Stimulated activated effector memory CD8-positive, alpha-beta T cell treated with anti-CD3 and anti-CD28 coated beads, Interleukin-12 subunit alpha, Interleukin-12 subunit beta, amount 100 ng/mL, for 72 hours (primary cell): ENCODE measurements around the gene MTIF3.
"Not testable (repeated sequence)": the region's sequence is repeated elsewhere in the genome, so short reads cannot be mapped to it uniquely, and the experiment has no call there.

Experiments used
- ATAC-seq: fragments of 150-1000 bp; cut with Tn5 transposase; 2 replicates; pipeline ENCODE4 v1.10.0; 2021
- DNase-seq, 2 donors: peaks; one replicate each; pipeline ENCODE4 v3.0.0; 2021 to 2022; ENCODE audit warnings: low spot score in 2 of 2
- H3K27ac Mint-ChIP-seq: one replicate; pipeline ENCODE4 v1.8.0; 2022; ENCODE audit warnings: mild to moderate bottlenecking, mixed read lengths
- H3K36me3 Mint-ChIP-seq: one replicate; pipeline ENCODE4 v1.8.0; 2022; ENCODE audit warnings: mild to moderate bottlenecking, mixed read lengths
- H3K4me1 Mint-ChIP-seq: one replicate; pipeline ENCODE4 v1.8.0; 2022; ENCODE audit warnings: mixed read lengths
- H3K4me3 Mint-ChIP-seq: one replicate; pipeline ENCODE4 v1.8.0; 2022; ENCODE audit warnings: mild to moderate bottlenecking, mixed read lengths
- H3K9me3 Mint-ChIP-seq: one replicate; pipeline ENCODE4 v1.8.0; 2022; ENCODE audit warnings: mixed read lengths

Gene MTIF3

GRCh38 chr13:27406178-27406939 is 44.0 kb downstream of the MTIF3 start:
- DNase-seq, result peak in 1 of 2 donors; percentile 57
- Mint-ChIP-seq H3K27ac (no peak overlapping the region), H3K4me3 (no peak overlapping the region)

DNA sequence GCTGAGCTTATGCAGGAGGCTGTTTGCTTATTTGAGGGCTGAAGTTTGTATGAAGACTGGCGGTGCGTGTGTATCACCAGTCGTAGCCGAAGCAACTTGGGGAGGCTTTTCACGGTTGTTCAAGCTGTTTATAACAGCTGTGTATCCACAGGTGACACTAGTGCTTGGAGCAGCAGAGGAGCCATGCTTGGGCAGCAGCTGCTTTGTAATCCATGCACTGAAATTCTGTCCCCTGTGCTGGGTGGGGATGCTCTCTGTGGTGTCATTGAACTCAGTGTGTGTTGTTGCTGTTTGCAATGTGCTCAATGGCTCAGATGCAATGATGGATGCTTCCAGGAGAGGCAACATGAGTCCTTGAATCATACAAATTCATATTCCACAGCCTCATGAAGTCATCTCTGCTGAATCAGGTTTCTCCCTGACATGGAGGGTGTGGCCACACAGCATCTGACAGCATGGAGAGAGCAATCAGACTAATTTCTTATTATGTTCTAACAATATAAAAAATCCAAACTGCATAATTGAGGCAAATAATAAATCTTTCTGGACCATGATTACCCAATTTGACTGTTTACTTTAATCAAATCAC is 44.7 kb downstream of the MTIF3 start:
- no peak overlapping the region for H3K27ac Mint-ChIP-seq
- H3K4me3 Mint-ChIP-seq, result no peak overlapping the region
- H3K9me3 Mint-ChIP-seq, result no peaks in the 10 kb centered on the region
- H3K36me3 Mint-ChIP-seq, result no peaks in the 10 kb centered on the region
- ATAC-seq (no peak), DNase-seq (no peak)
- H3K4me1 Mint-ChIP-seq, result no peaks in the 10 kb centered on the region

More at GRCh38 chr13:27406178-27406939, 44.0 kb downstream of the MTIF3 start:
- Mint-ChIP-seq H3K4me1 (no peaks in the 10 kb centered on the region), H3K9me3 (no peaks in the 10 kb centered on the region), H3K36me3 (no peaks in the 10 kb centered on the region)
- ATAC-seq, result peak; percentile 58

GRCh38 chr13:27404680-27405079 is 45.7 kb downstream of the MTIF3 start:
- Mint-ChIP-seq H3K9me3 (no peaks in the 10 kb centered on the region), H3K27ac (no peak overlapping the region), H3K4me1 (no peaks in the 10 kb centered on the region), H3K4me3 (no peak overlapping the region), H3K36me3 (no peaks in the 10 kb centered on the region)
- no peak for ATAC-seq
- DNase-seq, result no peak

DNA sequence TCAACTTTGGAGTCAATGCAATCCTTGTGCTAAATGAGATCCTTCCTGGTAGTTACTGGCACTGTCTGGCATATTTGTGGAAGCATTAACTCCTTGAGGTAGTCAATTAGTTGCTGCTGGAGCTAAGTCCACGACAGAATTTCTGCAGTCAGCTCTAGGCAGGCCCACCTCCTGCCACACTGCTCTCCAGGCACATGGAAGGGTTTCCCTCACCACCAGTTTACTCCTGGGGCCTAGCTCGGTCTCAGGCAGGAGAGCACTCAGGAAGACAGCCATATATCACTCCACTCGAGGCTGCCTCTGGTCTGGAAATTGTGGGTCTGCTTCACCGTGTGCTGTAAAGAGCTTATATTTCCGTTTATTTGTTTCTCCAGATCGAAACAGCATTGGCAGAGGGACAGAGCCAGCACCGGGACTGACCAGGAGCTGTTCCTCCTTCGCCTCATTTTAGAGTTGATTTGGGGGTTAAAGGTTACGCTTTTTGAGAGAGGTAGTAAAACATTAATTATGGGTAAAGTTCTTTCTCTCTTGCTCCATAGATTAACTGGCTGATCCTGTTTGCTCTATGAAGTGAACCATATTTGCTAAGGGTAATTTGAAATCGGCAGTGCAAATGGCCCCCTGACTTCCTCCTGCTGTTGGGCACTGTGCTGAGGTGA is 46.5 kb downstream of the MTIF3 start:
- no peak overlapping the region for H3K27ac Mint-ChIP-seq

DNA sequence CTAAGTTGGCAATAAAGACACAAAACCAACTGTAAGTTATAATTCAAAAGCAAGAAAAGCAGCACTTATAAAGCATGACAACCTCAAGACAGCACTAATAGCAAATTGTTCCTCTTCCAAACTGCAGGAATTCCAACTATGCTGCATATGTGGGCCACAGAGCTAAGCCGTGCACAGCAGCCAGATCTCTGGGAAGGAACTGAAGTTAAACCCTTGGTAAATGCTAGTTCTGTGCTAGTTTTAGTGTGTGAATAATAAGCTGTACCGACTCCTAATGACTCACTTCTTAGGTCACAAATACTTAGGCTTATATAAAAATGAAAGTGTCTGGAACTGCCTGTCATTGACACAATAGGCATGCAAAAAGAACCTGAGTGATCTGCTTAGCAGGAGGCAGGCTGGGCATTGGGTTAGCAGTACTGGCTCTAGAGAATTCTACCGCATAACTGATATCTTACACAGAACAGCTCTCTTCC is 47.1 kb downstream of the MTIF3 start:
- H3K4me1 Mint-ChIP-seq, result no peaks in the 10 kb centered on the region
- H3K27ac Mint-ChIP-seq, result no peak overlapping the region
- ATAC-seq (peak; percentile 81), DNase-seq (no peak)
- H3K9me3 Mint-ChIP-seq, result no peaks in the 10 kb centered on the region
- H3K36me3 Mint-ChIP-seq, result no peaks in the 10 kb centered on the region
- no peak overlapping the region for H3K4me3 Mint-ChIP-seq

More for the DNA sequence above, 46.5 kb downstream of the MTIF3 start:
- DNase-seq, result no peak
- ATAC-seq, result no peak
- Mint-ChIP-seq H3K36me3 (no peaks in the 10 kb centered on the region), H3K4me1 (no peaks in the 10 kb centered on the region), H3K9me3 (no peaks in the 10 kb centered on the region), H3K4me3 (no peak overlapping the region)

DNA sequence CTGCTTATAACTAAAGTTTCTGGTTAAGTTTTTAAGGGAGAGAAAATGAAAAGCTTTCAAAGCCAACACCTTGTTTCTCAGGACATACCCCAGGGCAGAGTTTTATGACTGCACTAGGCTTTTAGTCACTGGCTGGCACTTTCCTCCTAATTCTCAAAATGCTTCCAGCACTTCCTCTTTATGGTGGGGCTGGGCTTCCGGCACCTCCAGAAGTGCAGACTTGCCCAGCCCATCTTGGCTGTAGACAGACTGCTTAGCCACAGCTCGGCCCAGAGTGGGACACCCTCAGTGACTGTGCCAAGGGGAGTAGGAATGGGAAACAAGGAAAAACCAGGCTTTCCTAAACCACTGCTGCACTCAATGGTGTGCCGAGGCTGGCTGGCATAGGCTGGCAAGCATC is 49.2 kb downstream of the MTIF3 start:
- ATAC-seq (no peak), DNase-seq (no peak)
- Mint-ChIP-seq H3K36me3 (no peaks in the 10 kb centered on the region), H3K27ac (no peak overlapping the region), H3K9me3 (no peaks in the 10 kb centered on the region), H3K4me3 (no peak overlapping the region), H3K4me1 (no peaks in the 10 kb centered on the region)

- DNase-seq, ATAC-seq, H3K27ac Mint-ChIP-seq, H3K4me1 Mint-ChIP-seq, H3K36me3 Mint-ChIP-seq, H3K4me3 Mint-ChIP-seq, H3K9me3 Mint-ChIP-seq: not testable (repeated sequence)
Measured at GRCh38 chr13:27400405-27400804, 50.0 kb downstream of the MTIF3 start.

- DNase-seq (no peak), ATAC-seq (no peak)
- H3K4me1 Mint-ChIP-seq, result no peaks in the 10 kb centered on the region
- H3K4me3 Mint-ChIP-seq, result no peak overlapping the region
- H3K27ac Mint-ChIP-seq, result no peak overlapping the region
- no peaks in the 10 kb centered on the region for H3K9me3 Mint-ChIP-seq
- H3K36me3 Mint-ChIP-seq, result no peaks in the 10 kb centered on the region
Measured at GRCh38 chr13:27398360-27398759, 52.0 kb downstream of the MTIF3 start.

- Mint-ChIP-seq H3K4me1 (no peaks in the 10 kb centered on the region), H3K36me3 (no peaks in the 10 kb centered on the region), H3K4me3 (no peak overlapping the region), H3K9me3 (no peaks in the 10 kb centered on the region), H3K27ac (no peak overlapping the region)
- ATAC-seq, result no peak
- DNase-seq, result no peak
Measured at GRCh38 chr13:27396252-27396846, 54.0 kb downstream of the MTIF3 start.

DNA sequence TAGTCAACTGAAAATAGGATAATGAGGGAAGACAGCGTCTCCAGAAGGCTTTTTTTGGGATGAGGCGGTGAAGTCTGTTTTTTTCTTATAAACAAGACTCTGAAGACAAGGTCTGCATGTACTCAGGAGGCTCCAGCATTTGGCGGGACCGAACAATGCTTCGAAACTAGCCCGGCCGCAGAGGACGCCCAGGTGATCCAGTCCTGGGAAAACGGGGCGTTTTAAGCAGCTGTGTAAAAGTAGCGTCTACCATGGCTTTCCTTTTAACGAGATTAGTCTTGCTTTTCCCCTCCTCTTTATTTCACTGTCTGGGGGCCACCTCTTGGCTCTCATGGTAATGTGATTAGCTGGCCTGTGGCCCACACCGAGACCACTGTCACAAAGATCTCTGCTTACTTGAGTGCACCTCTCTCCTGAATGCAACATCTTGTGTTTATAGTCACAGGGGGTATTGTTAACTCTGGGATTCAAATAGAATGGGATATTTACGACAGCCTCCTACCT is 55.3 kb downstream of the MTIF3 start:
- Mint-ChIP-seq H3K27ac (no peak overlapping the region), H3K9me3 (no peaks in the 10 kb centered on the region), H3K36me3 (no peaks in the 10 kb centered on the region), H3K4me1 (no peaks in the 10 kb centered on the region), H3K4me3 (no peak overlapping the region)
- ATAC-seq (no peak), DNase-seq (no peak)

DNA sequence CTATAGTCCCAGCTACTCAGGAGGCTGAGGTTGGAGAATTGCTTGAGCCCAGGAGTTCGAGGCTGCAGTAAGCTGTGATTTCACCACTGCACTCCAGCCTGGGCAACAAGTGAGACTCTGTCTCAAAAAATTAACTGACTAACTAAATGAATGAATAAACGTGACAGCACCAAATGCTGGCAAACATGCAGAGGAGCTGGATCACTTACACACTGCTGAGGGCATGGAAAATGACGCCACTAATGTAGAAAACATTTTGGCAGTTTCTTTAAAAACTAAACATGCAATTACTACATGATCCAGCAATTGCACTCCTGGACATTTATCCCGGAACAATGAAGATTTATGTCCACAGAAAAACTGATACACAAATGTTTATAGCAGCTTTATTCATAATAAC is 57.3 kb downstream of the MTIF3 start:
- H3K36me3 Mint-ChIP-seq, result no peaks in the 10 kb centered on the region

DNA sequence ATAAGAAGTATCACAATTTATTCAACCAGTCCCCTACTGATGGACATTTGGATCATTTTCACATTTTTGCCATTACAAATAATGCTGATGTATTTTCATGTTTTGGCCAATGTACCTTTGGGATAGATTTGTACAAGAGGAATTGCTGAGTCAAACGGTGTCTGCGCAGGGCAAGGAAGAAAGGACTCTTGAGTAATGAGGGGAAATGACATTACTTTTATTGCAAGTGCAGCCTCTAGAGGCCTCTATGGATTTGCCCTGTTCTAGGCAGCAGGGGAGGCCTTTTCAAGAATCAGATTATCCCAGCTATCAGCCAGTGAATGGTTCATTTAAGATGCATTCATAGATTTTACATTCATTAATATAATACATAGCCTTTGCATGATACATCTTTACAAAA is 58.9 kb downstream of the MTIF3 start:
- Mint-ChIP-seq H3K36me3 (no peaks in the 10 kb centered on the region), H3K9me3 (no peaks in the 10 kb centered on the region), H3K4me3 (no peak overlapping the region), H3K27ac (no peak overlapping the region), H3K4me1 (no peaks in the 10 kb centered on the region)
- no peak for DNase-seq
- ATAC-seq, result no peak

More for the DNA sequence above, 57.3 kb downstream of the MTIF3 start:
- ATAC-seq, result no peak
- no peak for DNase-seq
- no peak overlapping the region for H3K4me3 Mint-ChIP-seq
- H3K27ac Mint-ChIP-seq, result no peak overlapping the region
- no peaks in the 10 kb centered on the region for H3K4me1 Mint-ChIP-seq
- H3K9me3 Mint-ChIP-seq, result no peaks in the 10 kb centered on the region

DNA sequence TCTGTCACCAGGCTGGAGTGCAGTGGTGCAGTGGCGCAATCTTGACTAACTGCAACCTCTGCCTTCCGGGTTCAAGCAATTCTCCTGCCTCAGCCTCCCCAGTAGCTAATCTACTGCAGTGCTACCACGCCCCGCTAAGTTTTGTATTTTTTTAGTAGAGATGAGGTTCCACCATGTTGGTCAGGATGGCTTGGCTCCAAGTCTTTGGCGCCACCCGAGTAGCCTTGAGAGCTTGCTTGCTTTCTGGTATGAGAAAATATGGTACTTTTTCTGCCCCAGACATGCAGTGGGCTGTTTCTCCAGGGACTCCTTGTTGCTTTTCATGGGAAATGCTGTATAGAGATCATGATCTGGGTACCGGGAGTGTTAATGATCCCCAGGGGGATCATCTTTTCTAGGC is 60.5 kb downstream of the MTIF3 start:
- Mint-ChIP-seq H3K4me1 (no peaks in the 10 kb centered on the region), H3K27ac (no peak overlapping the region), H3K4me3 (no peak overlapping the region), H3K9me3 (no peaks in the 10 kb centered on the region), H3K36me3 (no peaks in the 10 kb centered on the region)
- ATAC-seq, result no peak
- no peak for DNase-seq

GRCh38 chr13:27388241-27388640 is 62.1 kb downstream of the MTIF3 start:
- Mint-ChIP-seq H3K4me1 (no peaks in the 10 kb centered on the region), H3K36me3 (no peaks in the 10 kb centered on the region), H3K4me3 (no peak overlapping the region), H3K9me3 (no peaks in the 10 kb centered on the region), H3K27ac (peak overlapping the region; percentile 30)
- ATAC-seq (no peak), DNase-seq (no peak)
